ENCODE measurements around the gene ZNF423.

ZNF423 gene

DNA sequence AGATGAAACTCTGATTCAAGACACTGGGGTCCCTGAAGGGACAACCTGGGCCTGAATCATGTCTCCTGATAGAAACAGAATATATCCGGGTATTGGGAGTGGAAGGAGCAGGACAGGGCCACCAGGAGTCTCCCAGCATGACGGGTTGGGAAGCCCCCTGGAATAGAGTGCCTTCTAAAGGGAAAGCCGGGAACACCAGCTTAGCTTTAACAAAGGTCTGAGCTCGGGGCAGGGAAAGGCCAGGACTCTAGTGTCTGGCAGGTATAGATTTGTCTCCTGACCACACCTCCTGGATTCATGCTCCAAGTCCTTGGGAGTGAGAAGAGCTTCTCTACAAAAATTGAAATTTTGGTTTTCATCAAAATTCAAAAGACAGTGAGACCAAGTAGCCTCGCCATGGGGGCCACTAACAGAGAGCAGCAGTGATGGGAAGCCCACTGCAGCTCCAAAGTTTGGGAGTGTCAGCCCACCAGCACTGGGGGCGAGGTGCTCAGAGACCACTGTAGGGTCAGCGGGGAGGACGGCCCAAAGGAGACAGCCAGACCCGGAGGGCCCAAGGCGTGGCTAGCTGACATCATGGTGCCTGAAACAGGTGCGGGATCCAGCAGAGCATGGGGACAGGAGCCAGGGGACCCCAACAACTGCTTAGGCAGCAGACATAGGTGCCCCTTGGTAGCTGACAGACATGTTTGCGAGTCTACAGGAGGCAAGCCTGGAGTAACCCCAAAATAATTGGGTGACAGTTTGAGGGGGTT lies 401.3 kb downstream of the ZNF423 start:
- DNase-seq (ENCODE audit: low read depth in 4 of 4, low spot score in 1 of 4): no peak

DNA sequence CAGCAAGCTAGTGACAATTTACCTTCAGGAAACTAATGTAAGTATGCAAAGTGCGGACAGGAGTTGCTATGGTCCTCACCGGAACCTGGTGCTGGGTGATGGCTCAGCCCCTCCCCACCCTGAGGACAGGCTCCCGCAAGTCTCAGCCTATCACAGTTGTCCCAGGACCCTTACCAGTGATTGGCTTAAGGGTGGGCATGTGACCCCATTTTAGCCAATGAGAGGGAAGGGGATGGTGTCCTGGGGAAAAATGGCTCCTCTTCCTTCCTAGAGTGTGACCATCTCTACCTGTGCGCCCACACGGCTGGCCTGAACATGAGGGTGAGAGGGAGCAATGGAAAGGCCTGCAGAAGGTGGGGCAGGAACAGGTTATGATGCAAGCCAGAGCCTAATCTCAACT lies 401.9 kb downstream of the ZNF423 start:
- DNase-seq (ENCODE audit: low read depth in 4 of 4, low spot score in 1 of 4): no peak

DNA sequence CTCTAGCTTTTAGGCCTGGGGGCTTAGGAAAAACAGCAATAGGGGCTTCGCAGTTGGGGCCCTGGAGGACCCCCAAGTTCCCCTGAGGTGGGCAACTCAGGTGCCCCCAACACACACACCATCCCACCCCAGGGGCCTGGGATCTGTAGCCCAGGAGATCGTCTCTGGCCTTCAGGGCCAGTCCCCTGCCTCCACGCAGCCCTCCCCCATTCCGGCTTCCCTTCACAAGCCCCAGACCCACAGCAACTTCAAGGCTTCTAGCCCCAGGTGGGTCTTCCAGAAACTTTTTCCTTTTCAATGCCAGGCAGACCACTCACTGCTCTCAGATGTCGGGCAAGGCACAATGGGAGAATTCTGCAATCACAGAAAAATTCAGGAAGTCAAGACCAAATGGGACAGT lies 402.9 kb downstream of the ZNF423 start:
- no peak for DNase-seq (ENCODE audit: low read depth in 4 of 4, low spot score in 1 of 4)

DNA sequence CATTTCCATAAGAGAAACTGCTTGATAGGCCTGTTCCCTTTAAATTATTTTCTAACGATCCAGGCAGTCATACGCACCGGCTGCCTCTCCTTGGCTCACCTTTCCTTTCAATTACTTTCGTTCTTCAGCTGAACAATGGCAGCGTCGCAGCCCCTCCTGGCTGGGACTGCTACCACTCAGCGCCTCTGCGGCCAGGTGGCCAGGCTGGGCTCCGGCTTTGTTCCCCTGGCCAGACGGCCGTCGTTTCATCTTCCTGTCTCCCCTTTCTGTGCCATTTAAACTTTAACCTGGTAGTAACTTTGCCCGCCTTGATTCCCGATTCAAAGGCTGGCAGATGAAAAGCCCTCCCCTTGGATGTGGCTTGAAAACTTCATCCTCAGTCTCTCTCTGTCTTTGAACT lies 403.3 kb downstream of the ZNF423 start:
- no peak for DNase-seq (ENCODE audit: low read depth in 4 of 4, low spot score in 1 of 4)

DNA sequence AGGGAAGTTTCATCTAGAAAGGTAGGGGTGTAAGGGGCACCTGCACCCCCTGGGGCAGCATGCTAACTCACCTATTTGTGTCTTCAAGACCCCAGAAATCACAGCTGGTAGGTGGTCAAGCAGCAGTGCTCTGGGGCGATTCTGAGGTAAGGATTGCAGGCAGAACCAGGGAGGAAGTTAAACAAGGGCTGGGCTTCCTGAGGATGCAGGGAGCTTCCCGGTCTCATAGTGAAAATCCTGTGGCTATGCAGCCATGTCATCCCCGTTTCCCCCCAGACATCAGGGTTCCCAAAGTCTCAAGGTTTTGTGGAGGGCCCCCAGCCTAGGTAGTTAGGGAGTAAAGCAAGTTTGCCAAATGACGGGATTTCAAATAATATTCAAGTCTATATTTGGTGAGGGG lies 403.8 kb downstream of the ZNF423 start:
- DNase-seq (ENCODE audit: low read depth in 4 of 4, low spot score in 1 of 4): no peak

DNA sequence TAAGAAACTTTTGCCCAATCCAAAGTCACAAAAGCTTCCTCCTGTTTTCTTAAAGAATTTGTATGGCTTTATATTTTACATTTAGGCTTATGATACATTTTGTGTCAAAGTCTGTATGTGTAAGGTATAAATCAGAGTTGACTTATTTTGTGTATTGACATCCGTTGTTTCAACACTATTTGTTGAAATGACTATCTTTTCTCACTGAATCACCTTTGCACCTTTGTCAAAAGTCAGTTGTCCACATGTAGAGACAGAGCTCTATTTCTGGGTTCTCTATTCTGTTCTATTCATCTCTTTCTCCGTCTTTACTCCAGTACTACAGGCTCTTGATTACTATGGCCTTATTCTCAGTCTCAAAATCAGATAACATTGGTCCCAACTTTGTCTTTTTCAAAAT lies 409.1 kb downstream of the ZNF423 start:
- DNase-seq (ENCODE audit: low read depth in 4 of 4, low spot score in 1 of 4): no peak

DNA sequence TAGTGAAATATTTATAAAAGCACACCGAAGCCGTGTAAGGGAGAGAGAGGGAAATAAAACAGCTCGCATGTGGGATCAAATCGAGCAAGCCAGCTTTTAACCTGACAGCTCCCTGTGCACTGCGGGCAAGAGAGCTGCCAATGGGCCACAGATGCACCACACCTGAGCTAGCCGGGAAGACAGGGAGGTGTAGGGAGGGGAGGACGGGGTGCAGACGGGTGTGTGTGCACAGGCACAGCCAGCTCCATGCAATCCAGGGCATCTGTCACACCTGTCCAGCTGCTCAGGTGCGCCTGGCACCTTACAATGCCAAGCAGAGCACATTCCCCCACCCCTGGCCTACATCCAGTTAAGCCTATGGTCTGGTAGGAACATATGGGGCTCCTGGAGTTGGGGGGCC lies 412.3 kb downstream of the ZNF423 start:
- no peak for DNase-seq (ENCODE audit: low read depth in 4 of 4, low spot score in 1 of 4)

DNA sequence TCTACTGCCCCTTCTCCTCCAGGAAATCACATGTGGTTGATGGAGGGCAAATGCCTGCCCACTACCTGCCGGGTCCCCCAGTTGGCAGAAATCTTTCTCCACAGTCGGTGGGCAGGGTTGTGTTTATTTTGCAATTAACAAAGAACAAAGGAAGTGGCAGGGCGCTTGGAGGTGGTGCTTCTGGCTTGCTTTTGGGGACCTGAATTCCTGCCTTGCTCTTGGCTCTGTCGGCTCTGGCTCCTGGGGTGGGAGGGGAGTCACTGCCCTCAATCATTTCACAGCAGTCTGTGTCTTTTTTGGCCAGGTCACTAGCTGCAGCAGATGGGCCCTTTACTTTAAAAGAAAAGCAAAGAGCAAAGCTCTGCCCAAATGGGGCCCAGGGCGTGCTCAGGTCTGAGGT lies 413.1 kb downstream of the ZNF423 start:
- DNase-seq (ENCODE audit: low read depth in 4 of 4, low spot score in 1 of 4): no peak

DNA sequence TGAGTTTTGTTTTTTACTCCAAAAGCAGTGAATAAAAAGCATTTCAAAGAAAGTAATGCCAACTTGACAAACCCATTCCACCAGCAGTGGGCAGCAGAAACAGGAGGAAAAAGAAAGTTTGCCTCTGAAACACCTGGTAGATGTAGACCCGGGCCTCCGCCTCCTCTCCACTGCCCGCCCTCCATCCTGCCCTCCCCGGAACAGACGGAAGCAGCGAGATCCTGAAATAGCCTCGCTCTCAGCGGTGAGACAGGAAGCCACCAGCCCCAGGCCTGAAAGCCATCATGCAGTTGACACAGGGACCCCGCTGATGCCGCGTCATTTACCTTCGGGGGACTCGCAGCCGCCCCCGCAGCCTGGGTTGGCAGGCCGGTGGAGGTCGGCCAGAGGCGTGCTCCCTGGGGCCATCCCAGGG lies 414.5 kb downstream of the ZNF423 start:
- peak in 2 of 4 experiments; percentile 10 to 42 for DNase-seq (ENCODE audit: low read depth in 4 of 4, low spot score in 1 of 4)

DNA sequence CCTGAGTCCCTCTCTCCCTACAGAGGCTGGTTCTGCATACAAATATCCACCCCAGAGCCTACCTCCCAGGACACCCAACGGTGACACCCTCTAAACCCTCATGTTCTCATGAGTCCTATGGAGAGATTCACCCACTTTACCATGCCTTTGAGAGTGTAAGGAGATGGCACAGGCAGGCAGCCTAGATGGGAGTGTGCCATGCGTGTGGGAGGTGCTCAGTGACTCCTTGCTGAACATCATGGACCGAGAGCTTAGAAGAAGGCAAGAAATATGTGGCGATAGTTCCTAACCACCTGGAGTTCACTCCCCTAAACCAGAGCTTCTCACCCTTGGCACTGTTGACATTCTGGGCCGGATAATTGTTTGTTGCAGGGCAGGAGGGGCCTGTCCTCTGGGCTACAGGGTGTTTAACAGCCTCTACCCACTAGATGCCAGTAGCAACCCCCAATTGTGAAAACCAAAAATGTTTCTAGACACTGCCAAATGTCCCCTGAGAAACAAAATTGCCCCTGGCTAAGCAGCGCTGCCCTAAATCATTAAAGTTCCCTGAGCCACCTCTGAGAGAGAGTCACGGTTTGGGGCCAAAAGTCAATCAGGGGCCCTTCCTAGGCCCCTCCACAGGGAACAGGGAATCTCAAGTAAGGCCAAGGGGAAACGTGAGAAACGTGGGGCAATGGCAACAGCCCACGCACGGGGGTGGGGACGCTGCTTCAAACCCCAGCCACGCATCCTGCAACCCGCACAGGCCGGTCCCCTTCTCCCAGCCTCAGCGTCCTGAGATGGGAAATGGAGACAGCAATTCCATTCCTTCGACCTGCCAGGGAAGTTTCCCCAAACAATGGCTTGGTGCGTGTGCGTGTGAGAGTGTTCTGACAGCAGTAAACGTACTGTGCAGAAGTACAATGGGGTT lies 415.5 kb downstream of the ZNF423 start:
- DNase-seq (ENCODE audit: low read depth in 4 of 4, low spot score in 1 of 4): no peak

DNA sequence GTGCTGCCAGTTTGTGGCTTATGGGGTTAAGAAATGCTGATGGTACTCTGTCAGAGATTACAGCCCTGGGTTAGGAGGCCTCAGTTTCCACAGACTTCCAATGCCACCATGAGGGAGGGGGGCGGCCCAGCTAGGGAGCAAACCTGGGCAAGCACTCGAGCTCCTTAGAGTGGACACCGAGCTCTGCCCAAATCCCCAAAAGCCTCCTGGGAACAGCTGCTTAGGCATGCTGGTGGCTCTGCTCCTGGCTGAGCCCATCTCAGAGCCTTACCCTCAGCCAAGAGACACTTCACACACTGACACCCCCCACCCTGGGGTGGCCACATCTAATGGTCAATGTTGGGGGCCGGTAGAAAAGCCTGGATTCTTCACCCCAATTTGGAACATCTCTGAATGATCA lies 416.2 kb downstream of the ZNF423 start:
- DNase-seq (ENCODE audit: low read depth in 4 of 4, low spot score in 1 of 4): no peak

DNA sequence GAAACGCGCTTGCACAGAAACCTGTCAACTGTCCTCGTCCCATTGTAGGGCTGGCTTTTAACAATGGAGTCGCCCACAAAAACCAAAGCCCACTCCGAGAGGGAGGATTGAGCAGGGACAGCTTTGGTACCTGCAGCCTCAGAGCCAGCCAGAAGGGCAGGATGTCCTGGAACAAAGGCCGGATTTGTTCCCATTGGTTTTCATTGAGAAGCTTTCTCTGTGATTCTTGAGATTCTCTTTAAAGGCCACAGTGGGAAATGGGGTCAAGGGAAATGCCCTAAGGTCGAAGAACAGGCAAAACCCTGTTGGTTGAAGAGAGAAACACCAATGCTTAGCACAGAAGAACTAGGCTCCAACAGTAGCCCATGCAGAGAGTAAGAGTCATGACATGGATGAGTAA lies 416.9 kb downstream of the ZNF423 start:
- DNase-seq (ENCODE audit: low read depth in 4 of 4, low spot score in 1 of 4): no peak

Data from stimulated activated CD4-positive, alpha-beta T cell treated with anti-CD3 and anti-CD28 coated beads, Interleukin-1b, Interleukin-23, amount 100 ng/mL, for 24 hours (primary cell).